Heart right ventricle (tissue), 16 donors: ENCODE results near the gene PHC2. TPM values are rescaled to one million over a fixed set of nuclear protein-coding genes. Genes with fewer than 3 reads are reported as not detected.

Source experiments
- ATAC-seq, 8 donors: fragments of 200-7000 bp; cut with Tn5 transposase; one replicate each; pipeline ENCODE4 v1.9.1; 2020; ENCODE audit warnings: mild to moderate bottlenecking in 8 of 8, moderate library complexity in 8 of 8, moderate number of reproducible peaks in 1 of 8
- DNase-seq, 2 donors: peaks; one replicate each; pipeline ENCODE4 v3.0.0-alpha.2; 2020
- H3K27ac ChIP-seq, 10 donors: fragments of 200-600 bp; sonication (generic) in 2 of 10; one replicate each; pipeline versions ENCODE4 v1.5.0 to v1.8.0; 2020 to 2022; ENCODE audit warnings: mild to moderate bottlenecking in 3 of 10
- H3K27me3 ChIP-seq, 7 donors: fragments of 200-600 bp; one replicate each; pipeline ENCODE4 v1.8.0; 2021 to 2022; ENCODE audit warnings: mild to moderate bottlenecking in 2 of 7
- H3K36me3 ChIP-seq, 9 donors: fragments of 200-600 bp; sonication (generic) in 1 of 9; one replicate each; pipeline versions ENCODE4 v1.5.0 to v1.8.0; 2020 to 2022; ENCODE audit warnings: mild to moderate bottlenecking in 2 of 9
- H3K4me1 ChIP-seq, 9 donors: fragments of 200-600 bp; sonication (generic) in 1 of 9; one replicate each; pipeline versions ENCODE4 v1.5.0 to v1.8.0; 2020 to 2022; ENCODE audit warnings: mild to moderate bottlenecking in 4 of 9
- H3K4me3 ChIP-seq, 10 donors: fragments of 200-600 bp; sonication (generic) in 2 of 10; one replicate each; pipeline versions ENCODE4 v1.5.0 to v1.8.0; 2020 to 2022; ENCODE audit warnings: mild to moderate bottlenecking in 7 of 10, moderate library complexity in 2 of 10
- H3K9me3 ChIP-seq, 11 donors: fragments of 200-600 bp in 10 of 11; sonication (generic) in 2 of 11; one replicate each; pipeline versions ENCODE4 v1.5.0 to v1.8.0; 2013 to 2022; ENCODE audit warnings: mild to moderate bottlenecking in 2 of 11, control low read depth in 1 of 11, moderate library complexity in 1 of 11
- WGBS, 2 donors: extraction: QIAGEN DNeasy Blood & Tissue Kit; methylation state at CpG; one replicate each; pipeline ENCODE4 v1.1.7; 2013; ENCODE audit warnings: inconsistent platforms in 1 of 2; 5-methylcytosine and 5-hydroxymethylcytosine counted together
- intact Hi-C, 10 donors: fragments of 100-400 bp; cut with DNase I; formaldehyde crosslinking; loops; one replicate each; pipeline versions ENCODE4 v1.11.1 to v1.14.2; 2022
- polyA plus RNA-seq, 2 donors: library from polyadenylated mRNA; stranded (reverse); fragments of 200-250 nt; gene quantifications; one replicate each; pipeline ENCODE4 v1.2.3, GENCODE V29; 2013
- total RNA-seq, 10 donors: library from RNA; stranded (reverse); fragmentation: NEBNext Ultra II Directional in 3 of 10; extraction: Animal tissue kit (Norgen Biotek cat#: 25700) in 3 of 10; gene quantifications; one replicate each; pipeline versions ENCODE4 v1.2.1 to v1.2.4, GENCODE V29; 2021 to 2023
- TF ChIP-seq, protein P1 (sequence below), 9 donors: fragments of 200-600 bp; sonication (generic) in 2 of 9; IDR thresholded peaks; one replicate each; pipeline versions ENCODE4 v1.5.0 to v1.8.0; 2021 to 2022; ENCODE audit warnings: antibody characterized with exemption in 9 of 9, mild to moderate bottlenecking in 5 of 9, moderate library complexity in 1 of 9
- donor health status: Arrhythmogenic right ventricular cardiomyopathy.
- donor health status: ischemic (EF 13 %, LVEDD 7.1; RV severe dilation, severe dysfunction).
- donor health status: healthy with polysubstance abuse.
- donor health status: DM: no; HTN: yes; CAD: no.
- donor health status: DM: no; HTN: no; CAD: no.
- donor health status: ischemic (EF 25% LVEDD 6.9; RV normal size, moderate dysfunction).
- donor health status: ischemic (EF 25% LVEDD 5.7; RV mildly dilated, moderate dysfunction).
- donor health status: healthy.
- donor health status: DM: yes; HTN: yes; CAD: no.
- donor health status: Ischemic cardiomyopathy.
- donor health status: ischemic (EF 35%, LVEDD 5.7; RV mildly dilated, moderate dysfunction).
- donor health status: nonischemic (EF 11% LVEDD 7.7; RV severe dilation, severe dysfunction).
- donor health status: DM: yes; HTN: yes; CAD: no.
- donor health status: PGD.
- donor health status: ischemic (EF 29% LVEDD 5.4; RV normal size, mild dysfunction).
- donor health status: nonischemic (EF 23%, LVEDD 6.1; RV moderate dilation, normal function).

PHC2 gene
- total and polyA plus RNA-seq, 12 donors: 81.2 to 136 (median 99.3) TPM

DNA sequence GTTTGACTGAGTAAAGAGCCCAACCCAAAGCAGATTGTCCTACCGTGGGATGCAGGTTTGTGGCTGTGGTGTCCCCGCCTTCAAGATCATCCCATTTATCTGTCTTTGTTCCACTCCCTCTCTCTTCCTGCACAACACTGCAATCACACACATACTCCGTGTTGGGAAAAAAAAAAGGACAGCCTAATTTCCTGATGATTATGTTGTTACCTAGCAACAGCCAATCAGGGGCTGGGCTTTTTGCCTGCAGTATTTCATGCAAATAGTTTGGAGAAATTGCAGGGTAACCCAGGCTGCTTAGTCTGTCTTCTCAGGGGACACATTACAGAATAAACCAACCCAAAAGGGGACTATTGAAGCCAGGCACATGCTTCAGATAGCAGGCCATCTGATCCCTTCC lies 38.3 kb downstream of the PHC2 start:
- TF ChIP-seq, protein P1, sequence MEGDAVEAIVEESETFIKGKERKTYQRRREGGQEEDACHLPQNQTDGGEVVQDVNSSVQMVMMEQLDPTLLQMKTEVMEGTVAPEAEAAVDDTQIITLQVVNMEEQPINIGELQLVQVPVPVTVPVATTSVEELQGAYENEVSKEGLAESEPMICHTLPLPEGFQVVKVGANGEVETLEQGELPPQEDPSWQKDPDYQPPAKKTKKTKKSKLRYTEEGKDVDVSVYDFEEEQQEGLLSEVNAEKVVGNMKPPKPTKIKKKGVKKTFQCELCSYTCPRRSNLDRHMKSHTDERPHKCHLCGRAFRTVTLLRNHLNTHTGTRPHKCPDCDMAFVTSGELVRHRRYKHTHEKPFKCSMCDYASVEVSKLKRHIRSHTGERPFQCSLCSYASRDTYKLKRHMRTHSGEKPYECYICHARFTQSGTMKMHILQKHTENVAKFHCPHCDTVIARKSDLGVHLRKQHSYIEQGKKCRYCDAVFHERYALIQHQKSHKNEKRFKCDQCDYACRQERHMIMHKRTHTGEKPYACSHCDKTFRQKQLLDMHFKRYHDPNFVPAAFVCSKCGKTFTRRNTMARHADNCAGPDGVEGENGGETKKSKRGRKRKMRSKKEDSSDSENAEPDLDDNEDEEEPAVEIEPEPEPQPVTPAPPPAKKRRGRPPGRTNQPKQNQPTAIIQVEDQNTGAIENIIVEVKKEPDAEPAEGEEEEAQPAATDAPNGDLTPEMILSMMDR (IDR thresholded peaks at IDR 0.05): no peak
- Histone ChIP-seq H3K27me3 (no peaks in the 10 kb centered on the region), H3K9me3 (no peaks in the 10 kb centered on the region), H3K4me3 (no peak overlapping the region), H3K36me3 (peaks cover 0 to 9% (median 0%) of the 10 kb centered on the region in 9 donors), H3K27ac (peak overlapping the region in 5 of 10 donors; percentile 15 to 57 (median 36)), H3K4me1 (peaks cover 7 to 83% (median 26%) of the 10 kb centered on the region in 9 donors)
- DNase-seq (no peak), ATAC-seq (no peak)
- 33 to 37% methylated on average over 3 of the region's 3 CpGs for WGBS, 2 donors
- intact Hi-C loops: no loop called here

DNA sequence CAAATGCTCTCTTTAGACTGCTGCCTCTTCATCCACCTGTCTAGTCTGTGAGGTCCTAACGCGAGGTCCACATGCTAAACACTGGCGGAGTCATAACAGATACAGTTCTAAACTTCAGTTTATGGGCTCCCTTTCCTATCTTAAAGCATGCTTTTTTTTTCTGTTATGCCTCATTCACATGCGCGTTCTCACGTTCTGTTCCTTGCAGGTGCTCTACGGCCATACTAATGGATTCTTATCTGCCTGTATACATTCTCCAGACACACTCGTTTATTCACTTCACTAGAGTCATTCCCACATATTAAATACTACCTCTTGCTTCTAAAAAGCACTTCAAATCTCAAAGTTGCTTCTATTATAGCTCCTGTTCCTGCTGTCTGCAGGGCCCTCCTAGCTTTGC lies 38.7 kb downstream of the PHC2 start:
- 87 to 89% methylated on average over 8 of the region's 8 CpGs for WGBS, 2 donors
- Histone ChIP-seq H3K27me3 (no peaks in the 10 kb centered on the region), H3K36me3 (peaks cover 0 to 4% (median 0%) of the 10 kb centered on the region in 9 donors), H3K4me3 (no peak overlapping the region), H3K9me3 (no peaks in the 10 kb centered on the region), H3K27ac (peak overlapping the region in 1 of 10 donors; percentile 57), H3K4me1 (peaks cover 7 to 83% (median 28%) of the 10 kb centered on the region in 9 donors)
- TF ChIP-seq, protein P1 (IDR thresholded peaks at IDR 0.05): no peak
- ATAC-seq (no peak), DNase-seq (no peak)
- intact Hi-C loops: no loop called here

DNA sequence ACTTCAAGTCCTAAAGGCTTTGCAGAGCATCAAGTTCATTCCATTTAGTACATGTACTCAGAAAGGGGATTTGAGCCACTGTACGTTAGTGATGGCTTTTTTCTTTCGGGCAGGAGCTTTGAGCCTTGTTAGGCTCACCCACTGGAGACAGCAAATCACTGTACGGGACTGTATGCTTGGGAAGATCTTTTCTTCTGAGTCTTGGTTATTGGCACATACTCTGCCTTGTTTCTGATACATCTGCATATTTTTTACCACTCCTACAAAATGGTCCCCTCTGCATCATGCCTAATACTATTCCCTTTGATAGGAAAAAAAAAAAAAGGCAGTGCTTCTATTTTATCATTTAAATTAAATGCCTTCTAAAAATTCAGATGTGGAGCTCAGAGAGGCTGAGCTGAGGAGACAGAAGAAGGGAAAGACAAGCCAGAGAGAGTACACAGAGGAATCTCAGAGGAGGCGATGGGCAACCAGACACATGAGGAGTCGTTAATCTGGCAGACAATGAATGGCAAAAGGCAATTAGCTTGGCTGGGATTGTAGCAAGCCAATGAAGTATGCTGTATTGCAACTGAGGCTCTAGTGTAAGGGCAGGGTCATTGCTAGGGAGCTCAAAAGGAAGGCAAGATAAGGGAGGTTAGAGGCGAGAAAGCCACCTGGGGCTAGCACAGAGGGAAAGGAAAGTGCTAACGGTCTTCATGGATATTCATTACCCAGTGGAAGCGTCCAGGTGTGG lies 39.4 kb downstream of the PHC2 start:
- Histone ChIP-seq H3K36me3 (no peaks in the 10 kb centered on the region), H3K27ac (no peak overlapping the region), H3K4me1 (peaks cover 7 to 80% (median 28%) of the 10 kb centered on the region in 9 donors), H3K9me3 (no peaks in the 10 kb centered on the region), H3K27me3 (no peaks in the 10 kb centered on the region), H3K4me3 (no peak overlapping the region)
- DNase-seq (no peak), ATAC-seq (no peak)
- intact Hi-C loops: no loop called here
- TF ChIP-seq, protein P1 (IDR thresholded peaks at IDR 0.05): no peak
- WGBS, 2 donors: 80 to 81% methylated on average over 8 of the region's 8 CpGs

DNA sequence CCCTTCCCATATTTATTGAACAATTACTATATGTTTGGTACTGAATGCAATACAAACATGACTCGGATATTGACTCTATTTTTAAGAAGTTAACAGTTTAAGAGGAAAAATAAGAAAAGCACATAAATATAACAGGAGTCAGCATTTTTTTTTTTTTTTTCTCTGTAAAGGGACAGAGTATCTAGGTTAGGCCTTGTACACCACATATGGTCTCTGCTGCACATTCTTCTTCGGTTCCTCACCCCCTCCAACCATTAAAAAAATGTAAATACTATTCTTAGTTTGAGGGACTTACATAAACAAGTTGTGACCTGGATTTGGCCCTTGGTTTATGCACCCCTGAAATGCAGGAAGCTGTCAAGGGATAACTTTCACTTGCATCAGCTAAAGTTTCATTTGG lies 40.4 kb downstream of the PHC2 start:
- Histone ChIP-seq H3K36me3 (no peaks in the 10 kb centered on the region), H3K27me3 (no peaks in the 10 kb centered on the region), H3K27ac (peak overlapping the region in 2 of 10 donors; percentile 26 to 83), H3K4me3 (no peak overlapping the region), H3K4me1 (peaks cover 7 to 72% (median 28%) of the 10 kb centered on the region in 9 donors), H3K9me3 (no peaks in the 10 kb centered on the region)
- WGBS, 2 donors: 68 to 72% methylated on average over 2 of the region's 2 CpGs
- intact Hi-C loops: no loop called here
- TF ChIP-seq, protein P1 (IDR thresholded peaks at IDR 0.05): no peak
- ATAC-seq (no peak), DNase-seq (no peak)
